Measurements from ENCODE around the gene TMEM63A.

The TMEM63A gene

DNA sequence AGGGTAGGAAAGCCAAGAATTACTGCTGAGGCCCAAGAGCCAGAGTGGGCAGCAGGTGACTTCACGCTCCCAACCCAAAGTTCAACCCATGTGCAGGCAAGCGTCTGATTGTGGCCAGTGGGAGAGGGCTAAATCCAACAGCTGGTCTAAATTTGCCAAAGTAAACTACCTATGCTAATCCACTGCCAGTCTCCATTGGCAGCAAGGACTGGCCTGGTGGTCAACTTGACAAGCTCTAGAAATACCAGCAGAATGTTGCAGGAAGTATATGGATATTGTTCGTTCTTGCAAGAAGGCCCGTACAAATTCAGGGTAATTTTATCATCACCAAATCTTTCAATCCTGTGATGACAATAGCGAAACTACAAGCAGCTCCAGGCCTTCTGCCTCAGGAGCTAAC, 1.5 kb downstream of the TMEM63A start:
- H3K9ac ChIP-seq (ENCODE audit: low read depth, low read length), result peak overlapping the region; percentile 83; the same call in 1 of the 2 replicates
- H3K4me1 ChIP-seq (ENCODE audit: insufficient read depth, low read length), result peaks cover 17% of the 10 kb centered on the region

DNA sequence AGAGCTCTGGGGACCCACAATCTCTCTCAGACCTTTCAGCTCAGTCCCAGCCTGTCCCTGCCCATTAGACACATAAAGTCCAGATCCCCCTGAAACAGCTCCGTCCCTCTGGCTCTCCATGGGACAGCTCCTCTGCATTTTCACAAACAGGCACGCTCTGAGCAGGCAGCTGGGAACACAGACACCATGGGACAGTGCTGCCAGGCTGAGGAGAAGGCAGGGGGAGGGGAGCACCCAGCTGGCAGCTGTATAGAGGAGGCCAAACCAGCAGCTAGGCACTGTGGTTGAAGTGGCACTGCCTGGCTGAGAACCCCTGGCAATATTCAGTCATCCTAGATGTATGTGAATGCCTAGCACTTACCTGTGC, 2.0 kb downstream of the TMEM63A start:
- Histone ChIP-seq H3K36me3 (ENCODE audit: insufficient read depth, low read depth, low read length) (peaks cover 19% of the 10 kb centered on the region), H3K27ac (ENCODE audit: low read length) (no peak overlapping the region), H3K4me3 (ENCODE audit: low read length) (no peak overlapping the region), H3K9me3 (ENCODE audit: insufficient read depth, low read depth, low read length) (no peaks in the 10 kb centered on the region), H3K9ac (ENCODE audit: low read depth, low read length) (no peak overlapping the region), H3K27me3 (ENCODE audit: insufficient read depth, low read length) (peaks cover 29% of the 10 kb centered on the region), H3K4me1 (ENCODE audit: insufficient read depth, low read length) (peaks cover 17% of the 10 kb centered on the region)

More for the DNA sequence above, 1.5 kb downstream of the TMEM63A start:
- H3K27me3 ChIP-seq (ENCODE audit: insufficient read depth, low read length), result peaks cover 29% of the 10 kb centered on the region
- H3K4me3 ChIP-seq (ENCODE audit: low read length), result peak overlapping the region; percentile 88
- peaks cover 19% of the 10 kb centered on the region for H3K36me3 ChIP-seq (ENCODE audit: insufficient read depth, low read depth, low read length)
- no peak overlapping the region for H3K27ac ChIP-seq (ENCODE audit: low read length)
- no peaks in the 10 kb centered on the region for H3K9me3 ChIP-seq (ENCODE audit: insufficient read depth, low read depth, low read length)

DNA sequence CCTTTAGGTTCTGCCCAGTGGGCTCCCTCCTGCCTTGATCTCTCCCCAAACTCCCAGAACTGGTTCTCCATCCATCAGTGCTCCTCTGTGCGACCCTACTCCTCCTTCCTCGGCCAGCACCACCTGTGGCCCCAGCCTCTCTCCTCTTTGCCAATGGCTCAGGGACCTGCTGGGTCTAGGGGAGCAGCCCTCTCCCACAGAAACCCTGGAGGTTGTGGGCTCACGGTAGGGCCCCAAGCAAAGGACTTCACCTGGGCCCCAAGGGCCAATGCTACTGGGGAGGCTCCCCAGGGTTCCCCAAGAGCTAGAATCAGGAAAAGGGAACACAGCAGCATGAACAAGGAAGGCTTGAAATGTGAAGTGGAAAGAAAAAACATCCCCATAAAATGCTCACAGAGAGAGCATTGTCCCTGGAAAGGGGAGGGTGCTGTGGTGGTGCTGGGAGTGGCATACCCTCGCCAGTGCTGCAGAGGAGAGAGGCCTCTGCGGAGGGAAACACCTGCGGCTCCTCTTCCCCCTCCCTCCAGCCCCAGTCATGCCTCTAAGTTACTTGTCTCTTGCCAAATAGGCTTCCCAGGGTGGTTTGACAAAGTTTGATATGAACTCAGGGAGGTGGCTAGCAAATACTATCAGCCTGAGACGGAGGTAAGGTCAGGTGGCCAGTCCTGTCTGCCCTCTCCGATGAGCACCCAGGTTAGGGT, 2.5 kb downstream of the TMEM63A start:
- H3K4me1 ChIP-seq (ENCODE audit: insufficient read depth, low read length), result peaks cover 17% of the 10 kb centered on the region
- peaks cover 29% of the 10 kb centered on the region for H3K27me3 ChIP-seq (ENCODE audit: insufficient read depth, low read length)
- H3K9ac ChIP-seq (ENCODE audit: low read depth, low read length), result no peak overlapping the region
- H3K36me3 ChIP-seq (ENCODE audit: insufficient read depth, low read depth, low read length), result peaks cover 19% of the 10 kb centered on the region
- H3K27ac ChIP-seq (ENCODE audit: low read length), result no peak overlapping the region
- no peaks in the 10 kb centered on the region for H3K9me3 ChIP-seq (ENCODE audit: insufficient read depth, low read depth, low read length)
- H3K4me3 ChIP-seq (ENCODE audit: low read length), result no peak overlapping the region

DNA sequence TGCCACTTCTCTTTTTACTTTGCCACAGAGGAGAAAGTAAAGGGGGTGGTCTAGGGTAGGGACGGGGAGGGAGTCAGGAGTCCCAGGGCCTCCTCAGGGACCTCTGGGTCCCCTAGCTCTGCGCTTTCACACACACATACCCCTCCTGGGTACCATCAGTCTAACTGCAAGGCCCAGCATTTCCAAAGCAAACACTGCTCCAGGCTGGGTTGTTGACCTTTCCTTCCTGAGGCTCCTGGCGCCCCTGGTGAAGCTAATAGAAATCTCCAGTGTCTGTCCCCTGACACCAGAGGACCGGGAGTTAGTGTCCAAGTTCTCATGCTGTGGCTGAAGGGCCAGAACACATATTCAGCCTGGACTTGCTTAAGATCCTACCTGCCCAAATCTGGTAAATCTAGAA, 3.9 kb downstream of the TMEM63A start:
- Histone ChIP-seq H3K27ac (ENCODE audit: low read length) (no peak overlapping the region), H3K9ac (ENCODE audit: low read depth, low read length) (no peak overlapping the region), H3K9me3 (ENCODE audit: insufficient read depth, low read depth, low read length) (no peaks in the 10 kb centered on the region), H3K4me1 (ENCODE audit: insufficient read depth, low read length) (peaks cover 17% of the 10 kb centered on the region), H3K4me3 (ENCODE audit: low read length) (no peak overlapping the region), H3K27me3 (ENCODE audit: insufficient read depth, low read length) (peaks cover 20% of the 10 kb centered on the region; the same call in 1 of the 2 replicates), H3K36me3 (ENCODE audit: insufficient read depth, low read depth, low read length) (peaks cover 31% of the 10 kb centered on the region)

DNA sequence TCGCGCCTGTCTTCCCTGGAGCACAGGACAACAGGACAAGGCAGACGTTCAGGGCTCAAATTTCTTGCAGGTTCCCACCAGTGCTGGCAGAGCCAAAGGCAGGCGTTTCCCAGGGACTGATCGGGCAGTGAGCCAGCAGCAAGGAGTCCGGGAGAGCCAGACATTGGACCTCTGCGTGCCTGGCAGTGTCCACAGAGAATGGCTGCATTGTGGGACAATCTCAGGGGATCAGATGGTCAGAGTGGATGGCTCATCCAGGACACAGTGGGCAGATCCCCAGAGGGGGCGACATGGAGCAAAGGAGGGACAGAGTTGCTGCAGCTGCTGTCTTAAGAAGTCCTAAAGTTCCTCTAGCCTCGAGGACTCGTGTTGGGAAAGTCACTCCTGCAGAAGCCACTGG, 4.6 kb downstream of the TMEM63A start:
- Histone ChIP-seq H3K4me1 (ENCODE audit: insufficient read depth, low read length) (peaks cover 17% of the 10 kb centered on the region), H3K9me3 (ENCODE audit: insufficient read depth, low read depth, low read length) (no peaks in the 10 kb centered on the region)

DNA sequence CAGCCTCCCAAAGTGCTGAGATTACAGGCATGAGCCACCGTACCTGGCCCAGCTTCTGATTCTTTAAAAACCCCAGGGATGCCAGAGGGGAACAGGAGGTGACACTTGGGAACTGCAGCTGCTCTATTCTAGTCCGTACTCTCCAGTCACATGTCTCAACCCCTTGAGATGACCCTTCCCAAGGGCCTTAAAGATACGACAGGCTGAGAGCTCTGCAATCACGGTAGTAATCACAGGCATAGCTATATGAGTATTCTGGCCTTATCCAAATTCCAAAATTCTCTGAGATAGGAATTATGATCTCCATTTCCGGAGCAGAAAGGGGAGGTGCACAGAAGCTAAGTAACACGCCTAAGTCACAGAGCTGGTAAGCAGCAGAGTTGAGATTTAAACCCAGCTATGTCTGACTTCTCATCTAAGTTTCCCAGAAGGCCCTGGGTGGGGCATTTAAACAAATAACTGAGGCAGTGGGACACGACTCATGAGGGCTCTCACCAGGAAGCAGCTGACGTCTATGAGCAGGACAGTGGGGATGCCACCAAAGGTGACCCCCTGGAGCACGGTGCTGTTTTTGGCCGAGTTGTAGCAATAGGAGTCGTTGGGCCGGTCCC, 5.2 kb downstream of the TMEM63A start:
- H3K27ac ChIP-seq (ENCODE audit: low read length), result no peak overlapping the region
- no peak overlapping the region for H3K4me3 ChIP-seq (ENCODE audit: low read length)
- peaks cover 32% of the 10 kb centered on the region for H3K36me3 ChIP-seq (ENCODE audit: insufficient read depth, low read depth, low read length)
- peaks cover 17% of the 10 kb centered on the region for H3K4me1 ChIP-seq (ENCODE audit: insufficient read depth, low read length)
- no peak overlapping the region for H3K9ac ChIP-seq (ENCODE audit: low read depth, low read length)
- peaks cover 11% of the 10 kb centered on the region; the same call in 1 of the 2 replicates for H3K27me3 ChIP-seq (ENCODE audit: insufficient read depth, low read length)
- H3K9me3 ChIP-seq (ENCODE audit: insufficient read depth, low read depth, low read length), result no peaks in the 10 kb centered on the region

More for the DNA sequence above, 4.6 kb downstream of the TMEM63A start:
- peaks cover 32% of the 10 kb centered on the region for H3K36me3 ChIP-seq (ENCODE audit: insufficient read depth, low read depth, low read length)
- H3K27ac ChIP-seq (ENCODE audit: low read length), result no peak overlapping the region
- H3K4me3 ChIP-seq (ENCODE audit: low read length), result no peak overlapping the region
- H3K27me3 ChIP-seq (ENCODE audit: insufficient read depth, low read length), result peaks cover 13% of the 10 kb centered on the region; the same call in 1 of the 2 replicates
- H3K9ac ChIP-seq (ENCODE audit: low read depth, low read length), result no peak overlapping the region

DNA sequence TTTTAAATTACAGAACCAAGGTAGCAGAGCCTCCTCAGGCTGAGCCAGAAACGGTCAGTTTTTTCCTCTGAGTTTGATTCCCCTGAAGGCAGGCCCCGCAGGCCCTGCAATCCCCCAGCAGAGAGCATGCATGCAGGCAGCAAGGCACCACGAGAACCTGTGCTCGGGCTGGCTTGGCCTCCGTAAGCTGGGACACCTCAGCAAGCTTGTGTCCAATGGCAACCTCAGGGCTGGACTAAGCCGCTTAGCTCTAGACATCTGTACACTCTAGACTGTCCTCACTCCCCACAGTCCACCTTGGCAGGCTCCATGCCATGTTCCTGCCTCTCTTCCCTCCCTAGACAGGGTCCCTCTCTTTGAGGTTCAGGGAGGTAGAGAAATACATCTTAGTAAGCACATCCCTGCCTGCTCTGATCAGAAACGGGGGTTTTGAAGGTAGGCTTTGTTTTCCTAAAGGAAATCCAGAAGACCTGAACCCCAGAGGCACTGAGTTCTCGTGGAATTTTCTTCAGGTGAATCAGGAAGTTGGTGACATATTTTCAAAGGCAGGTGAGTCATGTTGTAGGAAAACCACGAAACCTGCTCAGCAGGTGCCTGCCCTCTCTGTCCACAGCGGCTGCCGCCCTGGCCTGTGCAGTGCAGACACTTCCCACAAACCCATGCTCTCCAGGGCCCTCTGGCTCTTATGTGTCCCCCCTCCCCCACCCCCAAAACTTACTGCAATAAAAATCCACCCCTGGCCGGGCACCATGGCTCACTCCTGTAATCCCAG, 7.0 kb downstream of the TMEM63A start:
- Histone ChIP-seq H3K4me1 (ENCODE audit: insufficient read depth, low read length) (peaks cover 9% of the 10 kb centered on the region), H3K9me3 (ENCODE audit: insufficient read depth, low read depth, low read length) (no peaks in the 10 kb centered on the region), H3K36me3 (ENCODE audit: insufficient read depth, low read depth, low read length) (peaks cover 46% of the 10 kb centered on the region), H3K27ac (ENCODE audit: low read length) (no peak overlapping the region), H3K9ac (ENCODE audit: low read depth, low read length) (no peak overlapping the region), H3K27me3 (ENCODE audit: insufficient read depth, low read length) (no peaks in the 10 kb centered on the region), H3K4me3 (ENCODE audit: low read length) (no peak overlapping the region)

DNA sequence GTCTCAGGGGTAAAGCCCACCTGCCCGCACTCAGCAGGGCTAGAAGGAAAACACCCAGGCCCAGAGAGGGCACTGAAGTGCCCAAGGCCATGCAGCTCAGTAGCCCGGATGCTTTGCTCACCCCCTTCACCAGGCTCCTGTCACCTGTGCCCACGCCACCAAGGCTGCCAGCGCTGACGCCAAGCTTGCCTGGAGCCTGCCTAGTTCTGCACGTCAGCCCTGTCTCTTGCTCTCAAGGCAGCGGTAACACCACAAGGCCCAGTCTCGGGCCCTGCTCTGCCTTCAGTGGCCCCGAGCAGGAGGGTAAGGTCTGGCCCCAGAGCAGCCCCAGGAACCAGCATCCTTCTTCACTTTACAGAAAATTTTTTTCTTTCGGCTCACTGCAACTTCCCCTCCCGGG, 7.7 kb downstream of the TMEM63A start:
- Histone ChIP-seq H3K9me3 (ENCODE audit: insufficient read depth, low read depth, low read length) (no peaks in the 10 kb centered on the region), H3K36me3 (ENCODE audit: insufficient read depth, low read depth, low read length) (peaks cover 46% of the 10 kb centered on the region), H3K9ac (ENCODE audit: low read depth, low read length) (no peak overlapping the region), H3K4me1 (ENCODE audit: insufficient read depth, low read length) (peaks cover 2% of the 10 kb centered on the region; the same call in 1 of the 2 replicates), H3K4me3 (ENCODE audit: low read length) (no peak overlapping the region), H3K27ac (ENCODE audit: low read length) (no peak overlapping the region), H3K27me3 (ENCODE audit: insufficient read depth, low read length) (no peaks in the 10 kb centered on the region)

DNA sequence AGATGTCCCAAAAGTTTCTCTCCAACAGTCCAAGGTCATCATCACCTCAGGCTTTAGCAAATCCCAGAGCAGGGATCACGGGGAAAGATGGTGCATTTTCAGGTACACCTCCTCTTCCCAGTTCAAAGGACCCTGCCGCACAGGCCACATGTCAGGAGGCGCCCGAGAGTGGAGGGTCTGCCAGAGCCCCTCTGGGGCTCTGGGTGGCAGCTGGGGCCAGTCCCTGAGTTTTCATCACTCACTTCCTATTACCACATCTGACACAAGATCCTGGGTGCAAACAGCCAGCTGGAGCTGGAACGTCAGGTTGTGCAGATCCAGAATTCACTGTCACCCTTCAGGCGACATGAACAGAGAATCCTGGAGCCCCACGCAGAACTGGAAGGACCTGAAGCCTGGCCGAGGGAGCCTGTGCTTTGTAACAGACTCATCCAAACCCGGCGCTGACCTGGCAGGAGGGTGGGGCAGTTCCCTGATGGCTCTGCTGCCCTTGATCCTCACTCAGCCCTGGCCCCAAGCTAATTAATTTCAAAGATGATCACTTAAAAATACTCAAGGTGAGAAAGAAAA, 8.8 kb downstream of the TMEM63A start:
- H3K9ac ChIP-seq (ENCODE audit: low read depth, low read length), result no peak overlapping the region
- H3K36me3 ChIP-seq (ENCODE audit: insufficient read depth, low read depth, low read length), result peaks cover 48% of the 10 kb centered on the region
- H3K27me3 ChIP-seq (ENCODE audit: insufficient read depth, low read length), result no peaks in the 10 kb centered on the region
- no peaks in the 10 kb centered on the region for H3K9me3 ChIP-seq (ENCODE audit: insufficient read depth, low read depth, low read length)
- H3K4me1 ChIP-seq (ENCODE audit: insufficient read depth, low read length), result peaks cover under 1% of the 10 kb centered on the region; the same call in 1 of the 2 replicates
- H3K27ac ChIP-seq (ENCODE audit: low read length), result no peak overlapping the region
- no peak overlapping the region for H3K4me3 ChIP-seq (ENCODE audit: low read length)

DNA sequence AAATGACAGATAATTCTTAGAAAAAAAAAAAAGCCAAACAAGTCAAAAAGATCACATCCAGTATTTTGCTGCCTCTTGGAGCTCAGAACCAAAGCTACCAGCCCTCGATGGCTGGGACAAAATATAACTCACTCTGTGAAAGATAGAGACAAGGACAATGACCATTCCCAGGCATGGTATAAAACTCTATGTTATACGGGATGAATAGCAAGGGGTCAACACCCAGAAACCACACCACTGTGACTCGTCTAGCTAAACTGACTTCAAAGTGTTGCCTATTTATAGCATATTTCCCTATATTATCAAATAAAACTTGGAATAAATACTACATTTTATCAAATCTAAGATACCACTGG, 10.1 kb downstream of the TMEM63A start:
- Histone ChIP-seq H3K27ac (ENCODE audit: low read length) (no peak overlapping the region), H3K4me3 (ENCODE audit: low read length) (no peak overlapping the region), H3K9me3 (ENCODE audit: insufficient read depth, low read depth, low read length) (no peaks in the 10 kb centered on the region), H3K36me3 (ENCODE audit: insufficient read depth, low read depth, low read length) (peaks cover 53% of the 10 kb centered on the region), H3K27me3 (ENCODE audit: insufficient read depth, low read length) (no peaks in the 10 kb centered on the region), H3K9ac (ENCODE audit: low read depth, low read length) (no peak overlapping the region), H3K4me1 (ENCODE audit: insufficient read depth, low read length) (no peaks in the 10 kb centered on the region)

DNA sequence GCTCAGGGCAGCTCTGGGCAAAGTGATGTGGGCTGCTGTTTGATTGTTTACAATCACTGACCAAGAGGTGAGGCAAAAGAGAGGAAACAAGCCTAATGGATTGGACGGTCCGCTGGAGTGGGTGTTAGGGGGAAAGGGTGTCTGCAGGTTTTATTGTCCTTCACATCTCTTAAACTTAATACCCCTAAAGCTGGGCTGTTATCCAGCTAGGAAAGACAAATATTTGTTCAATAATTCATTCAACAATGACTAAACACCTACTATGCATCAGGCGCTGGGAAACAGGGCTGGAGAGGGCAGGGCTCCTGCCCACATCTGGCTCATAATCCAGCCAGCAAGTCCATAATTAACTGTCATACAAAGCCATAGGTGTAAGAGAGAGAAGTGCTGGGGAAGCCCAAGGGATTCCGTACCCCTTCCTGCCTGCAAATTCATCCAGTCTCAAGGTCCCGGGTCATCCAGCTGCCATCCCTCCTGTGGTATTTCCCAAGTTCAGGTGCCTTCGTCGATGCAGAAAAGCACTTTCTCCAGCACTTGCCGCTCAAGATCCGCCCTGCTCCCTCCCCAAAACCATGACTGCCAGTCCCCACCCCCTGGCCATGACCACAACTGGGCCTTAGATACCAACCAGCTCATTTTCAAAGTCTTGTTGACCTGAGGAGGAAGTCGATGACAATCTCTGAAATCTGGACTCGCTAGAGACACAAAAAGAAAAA, 10.7 kb downstream of the TMEM63A start:
- Histone ChIP-seq H3K36me3 (ENCODE audit: insufficient read depth, low read depth, low read length) (peaks cover 53% of the 10 kb centered on the region), H3K9me3 (ENCODE audit: insufficient read depth, low read depth, low read length) (no peaks in the 10 kb centered on the region), H3K27ac (ENCODE audit: low read length) (no peak overlapping the region), H3K4me1 (ENCODE audit: insufficient read depth, low read length) (no peaks in the 10 kb centered on the region), H3K9ac (ENCODE audit: low read depth, low read length) (no peak overlapping the region), H3K27me3 (ENCODE audit: insufficient read depth, low read length) (no peaks in the 10 kb centered on the region), H3K4me3 (ENCODE audit: low read length) (no peak overlapping the region)
